ENCODE measurements around the gene IFI35.
"Not testable (repeated sequence)": the region's sequence is repeated elsewhere in the genome, so short reads cannot be mapped to it uniquely, and the experiment has no call there.

Gene IFI35

GRCh38 chr17:42997984-42998938, 8.3 kb upstream of the IFI35 start, which contains the start of gene RPL27:
RPL27 (plus strand) TSS chr17:42998419; CDS start chr17:42998751, 332 bp downstream.
- peak; percentile 99 to 100 for DNase-seq (ENCODE audit: low read depth in 1 of 2, low spot score in 1 of 2)
- Histone ChIP-seq H3K4me3 (replicated peaks; ENCODE audit: insufficient read depth, low read length) (peak within 1 kb of the TSS; percentile 92), H3K27me3 (ENCODE audit: insufficient read depth, poor library complexity, severe bottlenecking) (no peaks in the 10 kb centered on the region), H3K27ac (replicated peaks) (peak within 1 kb of the TSS; percentile 94)
- TF ChIP-seq POLR2AphosphoS5 (IDR thresholded peaks at IDR 0.05; ENCODE audit: low read depth) (peak; percentile 95), REST (IDR thresholded peaks at IDR 0.05; ENCODE audit: insufficient replicate concordance, low read depth) (peak; percentile 81), SPI1 (IDR thresholded peaks at IDR 0.05; ENCODE audit: borderline replicate concordance, low read depth) (peak; percentile 58; the same call in 1 of the 2 replicates), GABPA (IDR thresholded peaks at IDR 0.05; ENCODE audit: low read depth) (peak; percentile 93), CTCF (IDR thresholded peaks at IDR 0.05; ENCODE audit: insufficient read depth, low read length) (peak; percentile 68)

- no peak for DNase-seq (ENCODE audit: low read depth in 1 of 2, low spot score in 1 of 2)
- peak overlapping the region; percentile 94 for H3K27ac ChIP-seq (replicated peaks)
- H3K27me3 ChIP-seq (ENCODE audit: insufficient read depth, poor library complexity, severe bottlenecking): no peaks in the 10 kb centered on the region
- TF ChIP-seq REST (IDR thresholded peaks at IDR 0.05; ENCODE audit: insufficient replicate concordance, low read depth) (no peak), GABPA (IDR thresholded peaks at IDR 0.05; ENCODE audit: low read depth) (no peak), SPI1 (IDR thresholded peaks at IDR 0.05; ENCODE audit: borderline replicate concordance, low read depth) (no peak), CTCF (IDR thresholded peaks at IDR 0.05; ENCODE audit: insufficient read depth, low read length) (no peak), POLR2AphosphoS5 (IDR thresholded peaks at IDR 0.05; ENCODE audit: low read depth) (no peak)
- peak overlapping the region; percentile 92 for H3K4me3 ChIP-seq (replicated peaks; ENCODE audit: insufficient read depth, low read length)
These were observed 7.5 kb upstream of the IFI35 start for GRCh38 chr17:42999003-42999525.

- peak; percentile 59 for TF ChIP-seq POLR2AphosphoS5 (IDR thresholded peaks at IDR 0.05; ENCODE audit: low read depth)
- not testable (repeated sequence) for DNase-seq (ENCODE audit: low read depth in 1 of 2, low spot score in 1 of 2); H3K27me3 ChIP-seq (ENCODE audit: insufficient read depth, poor library complexity, severe bottlenecking)
- H3K4me3 ChIP-seq (replicated peaks; ENCODE audit: insufficient read depth, low read length): peak overlapping the region; percentile 8; the same call in 1 of the 2 replicates
- H3K27ac ChIP-seq (replicated peaks): peak overlapping the region; percentile 94
These were observed 5.7 kb upstream of the IFI35 start for GRCh38 chr17:43000894-43001293.

GRCh38 chr17:43003542-43004172, 2.9 kb upstream of the IFI35 start:
- DNase-seq (ENCODE audit: low read depth in 1 of 2, low spot score in 1 of 2): no peak
- Histone ChIP-seq H3K27me3 (ENCODE audit: insufficient read depth, poor library complexity, severe bottlenecking) (no peaks in the 10 kb centered on the region), H3K27ac (replicated peaks) (peak overlapping the region; percentile 2), H3K4me3 (replicated peaks; ENCODE audit: insufficient read depth, low read length) (no peak overlapping the region)
- TF ChIP-seq POLR2AphosphoS5 (IDR thresholded peaks at IDR 0.05; ENCODE audit: low read depth): peak; percentile 51; the same call in 1 of the 2 replicates
- no peak for TF ChIP-seq CTCF (IDR thresholded peaks at IDR 0.05; ENCODE audit: insufficient read depth, low read length)
- no peak for TF ChIP-seq GABPA (IDR thresholded peaks at IDR 0.05; ENCODE audit: low read depth)
- no peak for TF ChIP-seq SPI1 (IDR thresholded peaks at IDR 0.05; ENCODE audit: borderline replicate concordance, low read depth)
- no peak for TF ChIP-seq REST (IDR thresholded peaks at IDR 0.05; ENCODE audit: insufficient replicate concordance, low read depth)
